A549 (cell line): ENCODE measurements around the gene ZNF521.

ENCODE experiments used
- CBX8 ChIP-seq: fragments of 200-600 bp; sonication (generic); IDR thresholded peaks from 2 replicates; pipeline ENCODE4 v1.6.1; 2016
- CTCF ChIP-seq: fragments of >200 bp; sonication (Bioruptor Twin); formaldehyde crosslinking; IDR thresholded peaks from 3 replicates; pipeline ENCODE4 v1.5.1; 2016
- EP300 ChIP-seq, 2 experiments: fragments of >200 bp; sonication (Bioruptor Twin); formaldehyde crosslinking; IDR thresholded peaks; 2 replicates in 1 of 2; 3 replicates in 1 of 2; pipeline ENCODE4 v1.6.1; 2016 to 2017
- ESRRA ChIP-seq: fragments of 150-350 bp; IDR thresholded peaks from 2 replicates; pipeline ENCODE4 v1.6.1; 2014; ENCODE audit warnings: mild to moderate bottlenecking, low read length, borderline replicate concordance
- MAX ChIP-seq: IDR thresholded peaks from 2 replicates; pipeline ENCODE4 v1.6.1; 2012
- POLR2A ChIP-seq: IDR thresholded peaks from 2 replicates; pipeline ENCODE4 v1.6.1; 2012; ENCODE audit warnings: mild to moderate bottlenecking, low read length
- USF2 ChIP-seq: fragments of 450-650 bp; IDR thresholded peaks from 2 replicates; pipeline ENCODE4 v1.6.1; 2014; ENCODE audit warnings: antibody characterized with exemption

DNA sequence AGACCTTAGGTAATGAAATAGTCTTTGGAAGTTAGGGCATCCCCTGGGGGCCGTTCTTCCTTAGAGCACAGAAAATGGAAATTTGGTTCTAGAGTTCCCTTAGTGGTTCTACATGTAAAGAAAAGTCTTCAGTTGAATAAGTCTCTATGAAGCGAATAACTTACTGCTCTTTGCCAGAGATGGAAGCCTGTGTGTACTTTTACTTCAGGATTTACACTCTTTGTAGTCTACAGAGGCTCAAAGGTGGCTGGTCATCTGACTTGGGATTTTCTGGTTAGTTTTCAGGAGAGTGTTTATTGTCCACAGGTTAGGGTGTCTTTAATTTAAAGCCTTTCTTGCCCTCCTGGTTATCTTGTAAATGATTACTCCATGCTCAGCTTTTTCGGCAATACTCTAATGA is 210.6 kb downstream of the ZNF521 start:
- TF ChIP-seq MAX (no peak), CTCF (no peak), POLR2A (no peak), ESRRA (no peak), USF2 (no peak), CBX8 (no peak), EP300 (IDR thresholded peaks at IDR 0.05) (no peak)
